ENCODE results near the gene ZG16.

ZG16 gene

GRCh38 chr16:29826342-29826695 lies 48.3 kb downstream of the ZG16 start:
- DNase-seq: no peak

- no peak for DNase-seq
Measured at GRCh38 chr16:29830774-29831173, 52.7 kb downstream of the ZG16 start.

- no peak for DNase-seq
Measured at GRCh38 chr16:29831490-29831889, 53.4 kb downstream of the ZG16 start.

Measured in SHP77 (cell line).